HG03139 (cell line): ENCODE data around the gene USP7.
"Not testable (repeated sequence)": the region's sequence is repeated elsewhere in the genome, so short reads cannot be mapped to it uniquely, and the experiment has no call there.

Experiments
- ATAC-seq: cut with Tn5 transposase; IDR thresholded peaks from one replicate; pipeline ENCODE4 v1.9.1; 2021; ENCODE audit not compliant: unreplicated experiment

Gene USP7

GRCh38 chr16:8882725-8883377 is 80.9 kb downstream of the USP7 start:
- no peak for ATAC-seq

- no peak for ATAC-seq
These were observed 81.6 kb downstream of the USP7 start, which contains the start of gene LITAFD for GRCh38 chr16:8882041-8882617. Gene LITAFD (plus strand): TSS chr16:8882351. CDS start chr16:8884356, 2,005 bp downstream.

- no peak for ATAC-seq
These were observed 82.7 kb downstream of the USP7 start for GRCh38 chr16:8880839-8881510.

- no peak for ATAC-seq
These were observed 85.2 kb downstream of the USP7 start for GRCh38 chr16:8878523-8878911.

GRCh38 chr16:8877894-8878522 is 85.7 kb downstream of the USP7 start:
- ATAC-seq, result no peak

GRCh38 chr16:8875317-8875716 is 88.4 kb downstream of the USP7 start:
- not testable (repeated sequence) for ATAC-seq

GRCh38 chr16:8874388-8874787 is 89.3 kb downstream of the USP7 start:
- no peak for ATAC-seq

- ATAC-seq, result not testable (repeated sequence)
These were observed 89.9 kb downstream of the USP7 start for GRCh38 chr16:8873866-8874195.

GRCh38 chr16:8872967-8873865 is 90.5 kb downstream of the USP7 start:
- ATAC-seq, result no peak

GRCh38 chr16:8872071-8872470 is 91.6 kb downstream of the USP7 start:
- ATAC-seq, result no peak

GRCh38 chr16:8869988-8870241 is 93.8 kb downstream of the USP7 start:
- not testable (repeated sequence) for ATAC-seq

- ATAC-seq, result no peak
These were observed 94.3 kb downstream of the USP7 start for GRCh38 chr16:8869212-8869987.

- ATAC-seq, result peak; percentile 55
These were observed 95.1 kb downstream of the USP7 start, which contains the start of gene CARHSP1 for GRCh38 chr16:8868416-8869211. Gene CARHSP1 (minus strand): TSS chr16:8869006. CDS start chr16:8859328, 9,678 bp downstream.

- no peak for ATAC-seq
These were observed 95.7 kb downstream of the USP7 start for GRCh38 chr16:8867932-8868415.

- ATAC-seq, result no peak
These were observed 96.3 kb downstream of the USP7 start for GRCh38 chr16:8867216-8867931.

GRCh38 chr16:8866884-8867215 is 96.9 kb downstream of the USP7 start:
- no peak for ATAC-seq

- no peak for ATAC-seq
These were observed 97.4 kb downstream of the USP7 start for GRCh38 chr16:8866118-8866883.
